MM.1S (cell line): ENCODE results near the gene ATG4B.

Experiments used
- CTCF ChIP-seq: fragments of 300-600 bp; sonication (generic); IDR thresholded peaks from 2 replicates; pipeline ENCODE4 v1.5.1; 2016; ENCODE audit warnings: antibody characterized with exemption, low read length, mixed read lengths
- EZH2 ChIP-seq: fragments of 300-600 bp; sonication (generic); optimal IDR thresholded peaks from 2 replicates; pipeline ENCODE3; 2017; ENCODE audit warnings: low read depth, mild to moderate bottlenecking, antibody characterized with exemption, low read length, mixed read lengths
- EZH2phosphoT487 ChIP-seq: fragments of 300-600 bp; sonication (generic); IDR thresholded peaks from 2 replicates; pipeline ENCODE4 v1.6.1; 2018; ENCODE audit warnings: antibody characterized with exemption, low read length

GRCh38 chr2:241657786-241658254 is 20.3 kb downstream of the ATG4B start:
- no peak for TF ChIP-seq CTCF
- no peak for TF ChIP-seq EZH2
- no peak for TF ChIP-seq EZH2phosphoT487
